ENCODE measurements around the gene FBP2. TPM values are rescaled to one million over a fixed set of nuclear protein-coding genes. Genes with fewer than 3 reads are reported as not detected.

Gene FBP2
- total and polyA plus RNA-seq, 2 of the 8 experiments (the other 6 are each of a cell fraction or from before 2014, with no cell fraction given): not detected

DNA sequence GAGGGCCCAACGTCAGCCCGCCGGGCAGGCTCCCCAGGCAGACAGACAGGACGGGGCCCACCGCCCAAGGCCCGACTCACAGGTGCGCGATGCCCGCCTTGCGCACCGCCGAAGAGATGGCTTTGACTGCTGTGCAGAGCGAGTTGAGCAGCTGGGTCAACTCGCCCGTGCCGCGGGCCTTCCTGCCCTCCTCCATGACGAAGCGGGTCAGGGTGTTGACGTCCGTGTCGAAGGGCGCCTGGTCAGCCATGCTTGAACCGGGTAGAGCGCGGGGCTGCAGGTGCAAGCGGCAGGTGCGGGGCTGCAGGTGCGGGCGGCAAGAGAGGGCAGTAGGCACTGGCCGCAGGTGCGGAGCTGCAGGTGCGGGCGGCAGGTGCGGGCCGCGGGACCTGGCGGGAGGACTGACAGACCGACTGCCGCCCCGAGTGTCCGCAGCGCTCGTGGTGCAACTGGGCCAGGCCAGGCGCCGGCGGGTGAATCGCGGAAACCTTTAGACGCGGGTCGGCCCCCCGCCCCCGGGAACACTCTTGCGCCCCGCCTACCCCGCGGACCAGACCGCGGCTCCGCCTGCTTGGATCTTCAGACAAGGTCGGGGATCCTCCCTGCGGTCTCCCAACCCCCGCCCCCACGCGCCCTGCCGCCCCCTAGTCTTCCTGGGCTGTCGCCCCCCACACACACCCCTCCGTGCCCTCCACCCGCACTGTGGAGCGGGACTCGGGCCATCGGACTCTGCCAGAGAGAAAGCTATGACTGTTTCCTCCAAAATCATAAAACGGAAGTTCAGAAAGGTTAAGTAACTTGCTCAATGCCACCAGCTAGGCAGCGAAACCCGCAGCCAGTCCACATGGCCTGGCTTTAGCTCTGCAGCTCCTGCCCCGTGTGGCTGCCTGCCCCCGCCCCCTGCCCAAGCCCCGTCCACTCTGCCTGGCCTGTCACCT lies 45.7 kb upstream of the FBP2 start, which contains the start of gene FBP1 (continued):
- TF ChIP-seq, protein P1, sequence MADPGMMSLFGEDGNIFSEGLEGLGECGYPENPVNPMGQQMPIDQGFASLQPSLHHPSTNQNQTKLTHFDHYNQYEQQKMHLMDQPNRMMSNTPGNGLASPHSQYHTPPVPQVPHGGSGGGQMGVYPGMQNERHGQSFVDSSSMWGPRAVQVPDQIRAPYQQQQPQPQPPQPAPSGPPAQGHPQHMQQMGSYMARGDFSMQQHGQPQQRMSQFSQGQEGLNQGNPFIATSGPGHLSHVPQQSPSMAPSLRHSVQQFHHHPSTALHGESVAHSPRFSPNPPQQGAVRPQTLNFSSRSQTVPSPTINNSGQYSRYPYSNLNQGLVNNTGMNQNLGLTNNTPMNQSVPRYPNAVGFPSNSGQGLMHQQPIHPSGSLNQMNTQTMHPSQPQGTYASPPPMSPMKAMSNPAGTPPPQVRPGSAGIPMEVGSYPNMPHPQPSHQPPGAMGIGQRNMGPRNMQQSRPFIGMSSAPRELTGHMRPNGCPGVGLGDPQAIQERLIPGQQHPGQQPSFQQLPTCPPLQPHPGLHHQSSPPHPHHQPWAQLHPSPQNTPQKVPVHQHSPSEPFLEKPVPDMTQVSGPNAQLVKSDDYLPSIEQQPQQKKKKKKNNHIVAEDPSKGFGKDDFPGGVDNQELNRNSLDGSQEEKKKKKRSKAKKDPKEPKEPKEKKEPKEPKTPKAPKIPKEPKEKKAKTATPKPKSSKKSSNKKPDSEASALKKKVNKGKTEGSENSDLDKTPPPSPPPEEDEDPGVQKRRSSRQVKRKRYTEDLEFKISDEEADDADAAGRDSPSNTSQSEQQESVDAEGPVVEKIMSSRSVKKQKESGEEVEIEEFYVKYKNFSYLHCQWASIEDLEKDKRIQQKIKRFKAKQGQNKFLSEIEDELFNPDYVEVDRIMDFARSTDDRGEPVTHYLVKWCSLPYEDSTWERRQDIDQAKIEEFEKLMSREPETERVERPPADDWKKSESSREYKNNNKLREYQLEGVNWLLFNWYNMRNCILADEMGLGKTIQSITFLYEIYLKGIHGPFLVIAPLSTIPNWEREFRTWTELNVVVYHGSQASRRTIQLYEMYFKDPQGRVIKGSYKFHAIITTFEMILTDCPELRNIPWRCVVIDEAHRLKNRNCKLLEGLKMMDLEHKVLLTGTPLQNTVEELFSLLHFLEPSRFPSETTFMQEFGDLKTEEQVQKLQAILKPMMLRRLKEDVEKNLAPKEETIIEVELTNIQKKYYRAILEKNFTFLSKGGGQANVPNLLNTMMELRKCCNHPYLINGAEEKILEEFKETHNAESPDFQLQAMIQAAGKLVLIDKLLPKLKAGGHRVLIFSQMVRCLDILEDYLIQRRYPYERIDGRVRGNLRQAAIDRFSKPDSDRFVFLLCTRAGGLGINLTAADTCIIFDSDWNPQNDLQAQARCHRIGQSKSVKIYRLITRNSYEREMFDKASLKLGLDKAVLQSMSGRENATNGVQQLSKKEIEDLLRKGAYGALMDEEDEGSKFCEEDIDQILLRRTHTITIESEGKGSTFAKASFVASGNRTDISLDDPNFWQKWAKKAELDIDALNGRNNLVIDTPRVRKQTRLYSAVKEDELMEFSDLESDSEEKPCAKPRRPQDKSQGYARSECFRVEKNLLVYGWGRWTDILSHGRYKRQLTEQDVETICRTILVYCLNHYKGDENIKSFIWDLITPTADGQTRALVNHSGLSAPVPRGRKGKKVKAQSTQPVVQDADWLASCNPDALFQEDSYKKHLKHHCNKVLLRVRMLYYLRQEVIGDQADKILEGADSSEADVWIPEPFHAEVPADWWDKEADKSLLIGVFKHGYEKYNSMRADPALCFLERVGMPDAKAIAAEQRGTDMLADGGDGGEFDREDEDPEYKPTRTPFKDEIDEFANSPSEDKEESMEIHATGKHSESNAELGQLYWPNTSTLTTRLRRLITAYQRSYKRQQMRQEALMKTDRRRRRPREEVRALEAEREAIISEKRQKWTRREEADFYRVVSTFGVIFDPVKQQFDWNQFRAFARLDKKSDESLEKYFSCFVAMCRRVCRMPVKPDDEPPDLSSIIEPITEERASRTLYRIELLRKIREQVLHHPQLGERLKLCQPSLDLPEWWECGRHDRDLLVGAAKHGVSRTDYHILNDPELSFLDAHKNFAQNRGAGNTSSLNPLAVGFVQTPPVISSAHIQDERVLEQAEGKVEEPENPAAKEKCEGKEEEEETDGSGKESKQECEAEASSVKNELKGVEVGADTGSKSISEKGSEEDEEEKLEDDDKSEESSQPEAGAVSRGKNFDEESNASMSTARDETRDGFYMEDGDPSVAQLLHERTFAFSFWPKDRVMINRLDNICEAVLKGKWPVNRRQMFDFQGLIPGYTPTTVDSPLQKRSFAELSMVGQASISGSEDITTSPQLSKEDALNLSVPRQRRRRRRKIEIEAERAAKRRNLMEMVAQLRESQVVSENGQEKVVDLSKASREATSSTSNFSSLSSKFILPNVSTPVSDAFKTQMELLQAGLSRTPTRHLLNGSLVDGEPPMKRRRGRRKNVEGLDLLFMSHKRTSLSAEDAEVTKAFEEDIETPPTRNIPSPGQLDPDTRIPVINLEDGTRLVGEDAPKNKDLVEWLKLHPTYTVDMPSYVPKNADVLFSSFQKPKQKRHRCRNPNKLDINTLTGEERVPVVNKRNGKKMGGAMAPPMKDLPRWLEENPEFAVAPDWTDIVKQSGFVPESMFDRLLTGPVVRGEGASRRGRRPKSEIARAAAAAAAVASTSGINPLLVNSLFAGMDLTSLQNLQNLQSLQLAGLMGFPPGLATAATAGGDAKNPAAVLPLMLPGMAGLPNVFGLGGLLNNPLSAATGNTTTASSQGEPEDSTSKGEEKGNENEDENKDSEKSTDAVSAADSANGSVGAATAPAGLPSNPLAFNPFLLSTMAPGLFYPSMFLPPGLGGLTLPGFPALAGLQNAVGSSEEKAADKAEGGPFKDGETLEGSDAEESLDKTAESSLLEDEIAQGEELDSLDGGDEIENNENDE (IDR thresholded peaks at IDR 0.05; ENCODE audit: insufficient replicate concordance, low read length): no peak
- TF ChIP-seq KDM1A (IDR thresholded peaks at IDR 0.05; ENCODE audit: borderline replicate concordance, low read length) (no peak), JUN (IDR thresholded peaks at IDR 0.05; ENCODE audit: low read depth, low read length) (no peak), MAFK (IDR thresholded peaks at IDR 0.05; ENCODE audit: low read depth, low read length) (no peak), SIRT6 (IDR thresholded peaks at IDR 0.05; ENCODE audit: low read length) (no peak), ZNF274 (IDR thresholded peaks at IDR 0.05; ENCODE audit: borderline replicate concordance, extremely low read depth, low read length) (no peak), EGR1 (IDR thresholded peaks at IDR 0.05; ENCODE audit: borderline replicate concordance, low read depth, low read length) (no peak), JUND (IDR thresholded peaks at IDR 0.05; ENCODE audit: low read length) (no peak), POLR2AphosphoS5 (IDR thresholded peaks at IDR 0.05; ENCODE audit: low read depth, low read length) (no peak), EZH2 (IDR thresholded peaks at IDR 0.05; ENCODE audit: low read depth, low read length, severe bottlenecking) (peak; percentile 72)

Measured in H1 (cell line).